HG03103 (cell line): ENCODE results near the gene SMC1A.
A peak's percentile ranks its signal among the peaks of the same experiment; 100 is the strongest.
"Not testable (repeated sequence)": the region's sequence is repeated elsewhere in the genome, so short reads cannot be mapped to it uniquely, and the experiment has no call there.

ENCODE experiments used
- ATAC-seq: cut with Tn5 transposase; IDR thresholded peaks from one replicate; pipeline ENCODE4 v1.9.1; 2021; ENCODE audit warnings: low read depth; ENCODE audit not compliant: unreplicated experiment

Gene SMC1A

DNA sequence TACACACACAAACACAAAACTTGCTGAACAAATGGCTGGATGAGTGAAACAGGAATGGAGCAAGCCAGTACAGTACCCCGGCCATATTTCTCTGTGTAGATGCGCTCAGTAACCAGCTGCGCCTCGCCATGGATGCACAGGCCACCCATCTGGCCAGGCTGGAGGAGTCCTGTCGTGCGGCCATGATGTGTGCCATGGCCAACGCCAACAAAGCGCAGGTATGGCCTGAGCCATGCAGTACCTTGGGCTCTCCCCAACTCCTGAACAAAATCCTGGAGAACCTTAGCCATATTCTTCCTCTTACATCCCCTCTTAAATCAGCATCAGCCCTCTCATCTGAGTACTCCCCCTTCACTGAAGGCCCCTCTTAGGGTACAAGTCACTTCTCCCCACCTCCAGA is 7.3 kb upstream of the SMC1A start:
- no peak for ATAC-seq

DNA sequence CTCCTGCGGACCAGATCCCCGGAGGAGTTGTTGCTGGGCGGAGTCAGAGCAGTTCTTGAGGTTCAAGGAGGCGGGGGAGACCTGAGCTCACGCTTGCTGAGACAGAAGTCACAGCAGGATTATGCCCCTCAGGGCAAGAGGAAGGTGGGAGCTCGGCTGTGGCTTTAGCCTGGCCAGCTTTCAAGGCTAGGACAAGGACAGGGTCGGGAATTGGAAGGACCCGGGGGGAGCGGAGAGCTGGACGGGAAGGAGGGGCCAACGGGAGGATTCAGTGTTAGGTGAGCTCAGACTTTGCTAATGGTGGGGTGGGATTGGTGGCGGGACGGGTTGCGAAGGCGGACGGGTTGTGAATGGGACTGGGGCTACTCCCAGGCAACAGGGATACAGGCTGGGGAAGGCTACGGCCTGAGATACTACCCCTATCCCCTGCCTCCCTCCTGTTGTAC is 430 bp upstream of the SMC1A start, which contains the start of gene RIBC1:
TSS of gene RIBC1 (plus strand) at position 13 of the 446 bp plus-strand sequence. CDS start 3,404 bp downstream, outside the sequence.
- ATAC-seq: no peak

DNA sequence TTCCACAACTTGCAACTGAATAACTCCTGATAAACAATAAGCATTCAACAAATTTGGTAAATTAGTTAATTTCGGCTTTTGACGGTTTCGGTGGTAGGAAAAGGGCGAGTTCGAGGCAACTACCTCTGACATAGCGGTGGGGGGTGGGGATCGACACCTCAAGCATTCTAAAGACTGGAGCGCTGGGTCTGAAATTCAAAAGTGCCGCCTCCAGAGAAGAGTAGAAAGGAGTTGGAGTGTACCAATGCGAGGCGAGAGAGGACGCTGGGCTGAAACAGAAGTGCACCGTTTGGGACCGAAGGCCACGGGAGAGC is 725 bp downstream of the SMC1A start:
- peak; percentile 5 for ATAC-seq

DNA sequence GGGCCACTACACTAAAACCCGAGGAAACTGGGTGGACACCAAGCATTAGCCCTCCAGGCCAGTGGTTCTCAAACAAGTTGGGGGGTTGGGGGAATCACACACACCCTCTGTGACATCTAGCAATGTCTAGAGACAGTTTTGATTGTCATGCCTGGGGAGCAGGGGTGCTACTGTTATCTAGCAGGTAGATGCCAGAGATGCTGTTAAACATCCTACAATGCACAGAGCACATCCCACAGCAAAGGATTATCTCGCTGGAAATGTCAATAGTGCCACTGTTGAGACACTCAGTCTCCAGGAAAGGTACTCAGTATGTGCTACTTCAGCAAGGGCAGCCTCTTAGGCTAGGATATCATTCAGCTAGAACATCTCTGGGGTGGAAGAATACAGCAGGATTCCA is 1.3 kb downstream of the SMC1A start:
- no peak for ATAC-seq

DNA sequence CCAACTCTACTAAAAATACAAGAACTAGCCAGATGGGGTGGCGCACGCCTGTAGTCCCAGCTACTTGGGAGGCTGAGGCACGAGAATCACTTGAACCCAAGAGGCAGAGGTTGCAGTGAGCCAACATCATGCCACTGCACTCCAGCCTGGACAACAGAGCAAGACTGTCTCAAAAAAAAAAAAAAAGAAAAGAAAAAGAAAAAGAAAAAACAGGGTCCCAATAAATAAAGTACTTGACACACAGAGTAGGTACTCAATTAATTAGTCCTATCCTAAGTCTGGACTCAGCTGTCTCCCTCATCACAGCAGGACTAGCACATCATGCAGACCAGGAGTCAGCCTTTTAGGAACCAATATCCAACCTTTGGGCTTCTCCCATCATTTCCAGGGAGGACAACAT is 2.1 kb downstream of the SMC1A start:
- not testable (repeated sequence) for ATAC-seq

DNA sequence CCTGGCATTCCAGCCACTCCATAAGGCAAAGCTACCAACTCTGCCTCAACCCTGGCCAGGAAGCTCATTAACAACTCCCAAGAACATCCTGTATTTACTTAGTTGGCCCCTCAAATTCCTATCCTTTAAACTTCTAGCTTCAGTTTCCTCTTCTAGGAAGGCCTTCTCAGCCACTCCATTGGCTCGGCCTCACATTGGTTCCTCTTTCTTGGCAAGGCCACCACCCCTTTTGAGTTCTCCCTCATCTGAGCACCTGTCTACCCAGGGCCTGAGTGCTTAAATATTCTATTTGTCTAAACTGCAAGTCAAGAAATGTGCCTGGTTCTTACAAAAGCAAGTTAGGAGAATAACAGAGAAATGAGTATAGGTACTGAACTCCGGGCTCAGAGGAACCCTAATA is 10.0 kb downstream of the SMC1A start:
- ATAC-seq: no peak

DNA sequence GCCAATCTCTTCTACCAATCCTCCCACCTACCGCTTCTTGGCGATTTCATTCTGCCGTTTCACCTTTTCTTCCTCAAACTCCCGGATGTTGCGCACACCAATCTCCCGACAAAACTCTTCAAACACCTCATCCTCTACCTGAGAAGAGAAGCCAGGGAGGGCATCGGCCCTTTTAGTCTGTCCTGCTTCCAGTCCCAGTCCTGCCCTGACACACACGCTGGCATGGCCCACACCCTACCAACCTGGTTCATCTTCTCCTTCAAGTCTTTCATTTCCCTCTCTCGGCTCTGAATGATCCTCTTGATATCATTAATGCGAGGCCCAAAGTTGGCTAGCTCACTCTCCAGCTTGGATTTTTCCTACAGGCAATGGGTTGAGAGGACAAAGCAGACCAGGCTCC is 18.9 kb downstream of the SMC1A start:
- no peak for ATAC-seq

DNA sequence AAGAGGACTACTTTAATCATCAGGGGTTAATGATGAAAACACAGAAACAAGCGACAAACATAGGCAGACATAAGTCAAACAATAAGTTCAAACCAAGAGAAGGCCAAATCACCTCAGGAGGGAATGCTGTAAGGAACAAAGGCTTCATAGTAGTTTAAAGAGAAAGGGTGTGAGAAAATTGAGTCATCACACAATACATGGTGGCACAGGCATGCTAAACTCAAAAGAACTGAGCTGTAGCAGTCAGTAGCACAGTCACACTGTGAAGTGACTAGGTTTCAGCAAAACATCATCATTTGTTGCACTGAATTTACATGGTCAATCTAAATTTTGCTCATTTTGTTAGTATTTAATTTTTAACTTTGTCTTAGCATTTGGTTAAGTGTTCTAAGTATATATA is 24.2 kb downstream of the SMC1A start:
- no peak for ATAC-seq

DNA sequence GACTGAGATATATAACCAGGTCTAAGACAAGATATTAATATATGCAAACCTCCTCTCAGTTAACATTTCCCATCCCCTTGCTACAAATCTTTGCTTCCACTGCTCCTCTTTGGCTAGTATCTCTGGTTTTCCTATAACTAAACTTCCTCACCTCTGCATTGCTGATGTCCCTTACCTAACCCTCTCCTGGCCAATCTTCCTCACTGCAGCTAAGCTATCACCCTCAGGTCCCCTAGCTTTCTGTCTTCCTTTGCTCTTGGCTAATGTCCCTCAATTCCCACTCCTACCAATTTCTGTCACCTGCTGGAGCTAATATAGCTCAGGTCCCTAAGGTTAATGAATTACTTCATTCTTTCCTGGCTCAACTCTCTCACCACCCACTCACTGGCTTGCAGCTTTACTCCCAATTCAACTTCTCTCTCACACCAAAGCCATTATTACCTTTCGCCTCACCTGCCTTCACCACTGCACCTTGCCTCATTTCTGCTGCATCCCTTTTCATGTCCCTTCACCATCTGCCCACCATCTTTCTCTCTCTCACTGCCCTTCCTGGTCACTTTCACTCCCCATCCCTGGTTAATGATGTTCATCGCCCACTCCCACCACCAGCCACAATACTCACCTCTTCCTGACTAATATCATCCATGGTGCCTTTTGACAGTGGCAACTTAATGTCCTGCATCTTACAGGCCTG is 26.7 kb downstream of the SMC1A start:
- no peak for ATAC-seq

DNA sequence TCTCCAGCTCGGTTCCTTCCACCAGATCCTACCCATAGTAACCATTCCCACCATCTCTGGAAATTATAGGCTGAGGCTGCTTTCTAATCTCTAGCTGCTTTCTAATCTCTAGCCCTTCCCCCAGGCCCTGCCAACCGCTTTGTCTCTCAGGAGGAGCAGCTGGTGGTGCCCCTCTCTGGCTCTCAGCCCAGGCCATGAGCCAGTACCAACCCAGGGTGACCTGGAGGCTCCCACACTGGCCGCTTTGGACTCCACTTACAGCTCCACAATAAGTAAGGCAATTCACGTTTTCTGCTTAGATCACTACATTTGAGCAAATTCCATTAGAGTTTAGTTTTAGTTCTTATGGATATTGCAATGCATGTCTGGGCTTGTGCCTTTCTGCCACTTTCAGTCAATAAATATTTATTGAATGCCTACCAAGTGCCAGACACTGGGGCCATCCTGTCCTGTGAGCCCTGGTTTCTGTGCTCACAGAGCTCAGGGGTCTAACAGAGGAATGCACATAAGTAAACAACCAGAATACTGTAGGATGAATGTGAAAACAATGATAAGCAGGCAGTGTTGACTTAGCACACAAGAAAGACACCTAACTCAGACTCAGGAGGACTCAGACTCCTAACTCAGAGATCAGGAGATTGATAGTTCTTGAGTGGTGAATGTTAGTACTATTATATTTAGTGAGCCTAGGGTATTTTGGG is 38.9 kb downstream of the SMC1A start:
- ATAC-seq: no peak

DNA sequence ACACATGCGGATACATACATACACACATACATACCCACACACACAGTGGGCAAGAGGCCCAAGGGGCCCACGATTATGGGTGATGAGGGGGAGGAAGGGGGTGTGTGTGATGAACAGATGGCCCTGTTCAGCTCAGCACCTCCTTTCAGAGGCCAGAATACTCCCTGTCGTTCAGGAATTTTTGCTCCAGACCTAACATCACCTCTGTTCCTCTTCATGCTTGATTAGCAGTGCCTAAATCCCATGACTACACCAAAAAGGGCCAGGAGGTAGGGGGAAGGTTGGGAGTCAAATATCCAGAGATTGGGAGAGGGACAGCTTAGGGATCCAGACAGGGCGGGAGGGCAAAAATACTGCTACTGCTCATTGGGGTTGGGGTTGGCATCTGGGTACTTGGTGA is 42.7 kb downstream of the SMC1A start:
- no peak for ATAC-seq

DNA sequence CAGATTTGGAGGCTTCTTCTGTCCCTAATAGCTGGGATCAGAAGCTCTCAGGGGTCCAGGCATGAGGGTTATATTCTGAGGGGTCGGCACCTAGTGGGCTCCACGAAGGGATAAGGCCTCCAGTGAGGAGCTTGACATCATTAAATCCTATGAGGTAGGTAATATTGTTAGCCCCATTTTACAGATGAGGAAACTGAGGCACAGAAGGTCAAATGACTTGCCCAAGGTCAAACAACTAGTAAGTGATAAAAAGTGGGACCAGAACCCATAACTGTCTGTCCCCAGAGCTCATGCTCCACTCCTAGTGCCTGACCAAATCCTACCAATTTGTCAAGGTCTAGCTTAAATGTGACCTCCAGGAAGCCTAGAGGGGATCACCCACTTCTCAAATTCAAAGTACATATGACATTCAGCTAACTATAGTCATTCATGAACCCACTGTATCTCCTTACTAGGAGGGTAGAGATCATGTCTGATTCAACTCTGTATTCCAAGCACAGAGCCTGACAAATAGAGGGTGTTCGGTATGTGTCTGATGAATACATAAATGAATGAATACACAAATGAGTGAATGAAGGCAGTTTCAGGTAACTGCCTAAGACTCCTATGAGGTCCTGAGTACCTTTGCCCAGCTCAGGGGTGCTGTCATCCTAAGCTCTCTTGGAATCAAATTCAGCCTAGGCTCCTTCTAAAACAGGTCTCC is 43.3 kb downstream of the SMC1A start:
- no peak for ATAC-seq

DNA sequence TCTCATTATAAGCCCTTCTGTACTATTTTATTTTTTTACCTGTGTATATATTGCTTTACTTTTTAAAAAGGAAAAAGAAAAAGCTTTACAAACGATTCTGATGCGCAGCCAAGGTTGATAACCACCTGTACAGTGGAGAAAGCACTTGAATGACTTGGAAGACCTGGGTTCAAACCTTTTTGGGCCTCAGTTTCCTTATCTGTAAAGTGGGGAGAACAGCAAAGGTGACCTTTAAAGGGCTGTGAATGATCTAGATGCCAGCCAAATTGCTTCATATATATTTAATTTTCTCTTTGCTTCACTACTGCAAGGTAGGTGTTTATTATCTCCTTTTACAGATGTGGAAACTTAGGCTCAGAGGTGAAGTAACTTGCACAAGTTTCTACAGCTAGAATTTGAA is 45.0 kb downstream of the SMC1A start:
- no peak for ATAC-seq

DNA sequence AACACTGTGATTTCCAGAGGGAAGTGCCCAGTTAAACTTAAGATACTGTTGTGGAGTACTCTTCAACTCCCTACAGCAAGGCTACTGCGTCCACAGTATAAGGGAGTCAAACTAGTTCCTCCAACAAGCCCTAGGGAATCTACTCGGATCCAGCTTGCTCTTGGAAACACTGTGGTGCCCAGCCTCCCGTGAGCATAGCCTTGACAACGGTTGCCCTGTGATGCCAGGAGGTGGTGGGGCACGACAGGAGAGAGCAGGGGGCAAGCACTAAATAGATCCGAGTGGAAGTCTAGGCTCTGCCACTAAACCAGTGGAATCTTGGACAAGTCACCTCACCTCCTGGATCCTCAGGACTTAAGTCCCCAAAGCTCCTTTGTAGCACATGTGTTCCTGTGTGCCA is 45.6 kb downstream of the SMC1A start:
- ATAC-seq: no peak

DNA sequence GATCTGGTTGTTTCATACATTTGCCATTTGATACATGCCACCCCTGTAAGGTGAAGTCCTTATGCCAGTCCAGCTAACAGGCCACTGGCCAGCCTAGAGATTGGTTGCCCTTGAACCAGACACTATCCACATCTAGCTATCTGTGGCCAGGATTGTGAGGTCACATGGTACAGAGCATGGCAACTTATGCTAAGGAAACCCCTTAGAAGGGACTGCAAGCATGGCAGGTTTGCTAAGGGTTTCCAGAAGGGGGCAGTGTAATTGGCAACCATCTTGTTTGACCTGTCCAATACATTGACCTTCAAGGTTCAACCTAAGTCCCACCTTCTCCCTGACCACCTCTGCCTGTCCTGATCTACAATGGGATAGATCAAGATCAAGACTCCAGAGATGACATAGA is 47.5 kb downstream of the SMC1A start:
- ATAC-seq: no peak

DNA sequence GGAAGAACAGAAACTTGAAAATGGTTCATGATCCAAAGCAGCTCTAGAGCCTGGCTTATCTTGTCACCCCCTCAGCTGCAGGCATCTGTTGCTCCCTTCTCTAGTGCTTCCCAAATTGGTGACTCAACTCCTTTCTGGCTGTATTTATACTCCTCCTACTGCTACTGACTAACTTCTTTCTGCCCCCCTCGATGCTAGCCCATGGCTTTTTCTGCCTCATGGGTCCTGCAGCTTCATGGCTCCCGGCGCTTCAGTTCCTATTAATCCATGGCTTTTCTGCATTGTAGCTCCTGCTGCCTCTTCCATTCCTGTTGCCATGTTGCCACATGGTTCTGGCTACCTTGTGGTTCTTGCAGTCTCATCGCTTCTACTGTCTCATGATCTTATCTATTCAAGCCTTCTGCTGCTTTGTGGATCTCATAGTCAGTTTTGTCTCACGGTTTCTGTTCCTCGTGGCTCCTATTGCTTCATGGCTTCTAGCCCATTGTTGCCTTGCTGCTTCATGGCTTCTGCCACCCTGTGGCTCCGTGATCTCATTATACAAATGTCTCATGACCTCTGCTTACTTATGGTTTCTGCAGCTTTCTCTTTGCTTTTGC is 48.1 kb downstream of the SMC1A start:
- no peak for ATAC-seq

DNA sequence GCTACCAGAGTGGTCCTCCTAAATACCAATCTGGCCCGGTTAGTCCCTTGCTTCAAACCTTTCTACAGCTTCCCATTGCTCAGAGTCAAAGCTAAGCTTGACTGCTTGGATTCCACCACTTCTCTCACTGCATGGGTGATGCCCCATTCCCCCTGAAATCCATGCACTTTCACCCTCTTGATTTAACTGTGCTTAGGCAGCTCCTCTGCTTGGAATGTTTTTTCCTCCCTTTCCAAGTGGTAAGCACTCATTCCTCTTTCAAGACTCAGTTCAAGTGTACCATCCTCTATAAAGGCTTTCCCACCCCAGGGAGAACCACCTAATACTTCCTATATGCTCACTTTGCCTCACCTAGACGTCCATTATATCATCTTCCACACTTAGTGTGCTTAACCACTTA is 49.1 kb downstream of the SMC1A start:
- ATAC-seq: no peak

DNA sequence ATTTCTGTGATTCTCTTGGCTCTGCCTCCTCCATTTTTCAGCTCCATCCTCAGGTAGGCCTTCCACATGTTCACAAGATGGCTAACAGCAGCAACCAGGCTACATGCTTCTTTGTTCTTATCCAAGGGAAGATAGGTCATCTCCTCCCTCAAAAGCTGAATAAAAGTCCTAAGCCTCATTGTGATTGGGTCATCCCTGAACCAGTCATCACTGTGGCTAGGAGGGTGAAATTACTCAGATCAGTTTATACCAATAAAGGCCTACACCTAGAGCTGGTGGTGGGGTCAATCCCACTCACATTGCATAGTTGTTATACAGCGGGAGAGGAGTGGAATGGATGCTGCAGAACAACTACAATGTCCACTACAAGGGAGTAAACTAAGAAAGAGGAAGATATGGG is 56.0 kb downstream of the SMC1A start:
- not testable (repeated sequence) for ATAC-seq

DNA sequence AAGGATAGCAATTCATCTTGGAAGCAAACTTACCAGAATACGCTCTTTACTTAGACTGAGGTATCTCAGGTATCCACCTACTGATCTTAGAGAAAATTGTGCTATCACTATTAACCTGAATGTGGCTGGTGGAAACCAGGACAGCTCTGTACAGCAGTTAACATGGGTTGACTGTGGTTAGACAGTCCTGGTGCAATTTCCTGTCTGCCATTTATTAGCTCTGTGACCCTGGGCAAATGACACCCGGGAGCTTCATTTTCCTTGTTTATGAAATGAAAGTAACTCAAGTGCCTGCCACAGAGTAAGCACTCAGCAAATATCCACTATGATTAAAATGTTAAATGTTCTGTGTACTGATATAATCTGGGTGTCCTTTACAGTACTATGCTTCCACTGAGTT is 60.0 kb downstream of the SMC1A start:
- ATAC-seq: no peak

DNA sequence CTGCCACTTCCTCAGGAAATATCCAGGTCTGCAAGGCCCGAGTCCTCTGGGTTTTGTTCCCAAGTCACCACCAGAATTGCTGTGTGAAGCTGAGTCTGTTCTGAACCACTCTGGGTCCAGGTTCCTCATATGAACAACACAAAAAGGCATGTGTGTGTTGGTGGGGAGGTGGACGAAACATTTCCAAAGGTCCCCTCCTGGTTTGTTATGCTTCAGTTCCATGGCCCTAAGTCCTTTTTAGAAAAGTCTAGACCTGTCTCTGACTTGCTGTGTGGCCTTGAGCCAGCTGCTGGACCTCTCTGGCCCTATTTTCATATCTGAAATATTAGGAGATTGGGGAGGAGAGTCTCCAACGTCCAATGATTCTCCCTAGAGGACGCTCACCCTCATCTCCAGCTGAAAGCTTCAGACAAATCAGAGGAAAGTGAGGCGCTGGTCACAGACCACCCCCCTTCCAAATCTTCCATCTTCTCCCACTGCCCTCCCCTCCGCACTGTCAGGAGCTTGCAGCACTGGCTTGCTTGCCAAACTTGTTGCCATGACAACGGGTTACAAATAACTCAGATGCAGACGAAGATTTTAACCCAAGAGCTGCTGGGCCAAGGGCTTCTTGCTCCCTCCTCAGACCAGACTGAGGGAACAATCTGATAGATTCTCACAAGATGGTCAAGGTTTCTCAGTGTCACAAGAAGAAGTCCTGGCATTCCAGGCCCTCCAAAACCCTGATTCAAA is 64.5 kb downstream of the SMC1A start:
- ATAC-seq: no peak

DNA sequence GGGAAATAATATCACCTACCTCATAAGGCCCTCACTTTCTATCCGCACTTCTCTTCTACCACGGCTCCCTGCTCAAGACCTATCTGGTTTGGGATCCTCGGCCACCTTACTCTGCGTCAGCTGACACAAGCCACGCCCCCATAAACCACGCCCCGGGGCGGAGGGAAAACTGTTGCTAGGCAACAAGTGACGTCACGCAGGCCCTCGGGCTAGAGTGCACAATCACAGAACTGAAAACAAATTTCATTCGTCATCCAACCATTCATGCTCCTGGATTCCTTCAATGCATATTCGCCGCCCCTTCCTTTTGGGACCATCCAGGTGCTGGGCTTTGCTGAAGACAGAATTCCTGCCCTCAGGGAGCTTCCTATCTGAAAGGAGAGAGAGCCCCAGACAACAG is 66.3 kb downstream of the SMC1A start:
- no peak for ATAC-seq
